ENCODE results near the gene AOPEP. TPM values are rescaled to one million over a fixed set of nuclear protein-coding genes. Genes with fewer than 3 reads are reported as not detected.

The AOPEP gene
- total RNA-seq, 1 donor from 2014 or later: 25.8 TPM

GRCh38 chr9:94976077-94976476, 249.6 kb downstream of the AOPEP start:
- DNase-seq: no peak
- Mint-ChIP-seq H3K36me3 (ENCODE audit: unreplicated experiment) (no peaks in the 10 kb centered on the region), H3K27me3 (ENCODE audit: unreplicated experiment) (peaks cover 8% of the 10 kb centered on the region), H3K4me1 (ENCODE audit: low read depth, unreplicated experiment) (peaks cover 31% of the 10 kb centered on the region), H3K27ac (ENCODE audit: unreplicated experiment) (peak overlapping the region; percentile 19), H3K4me3 (ENCODE audit: unreplicated experiment) (no peak overlapping the region), H3K9me3 (ENCODE audit: unreplicated experiment) (peaks cover 5% of the 10 kb centered on the region)
- no peak for TF ChIP-seq CTCF (IDR thresholded peaks at IDR 0.05; ENCODE audit: partially characterized antibody, unreplicated experiment)

- Mint-ChIP-seq H3K27ac (ENCODE audit: unreplicated experiment) (no peak overlapping the region), H3K27me3 (ENCODE audit: unreplicated experiment) (peaks cover 3% of the 10 kb centered on the region), H3K4me1 (ENCODE audit: low read depth, unreplicated experiment) (peaks cover 20% of the 10 kb centered on the region), H3K36me3 (ENCODE audit: unreplicated experiment) (no peaks in the 10 kb centered on the region), H3K4me3 (ENCODE audit: unreplicated experiment) (no peak overlapping the region), H3K9me3 (ENCODE audit: unreplicated experiment) (peaks cover 4% of the 10 kb centered on the region)
- no peak for TF ChIP-seq CTCF (IDR thresholded peaks at IDR 0.05; ENCODE audit: partially characterized antibody, unreplicated experiment)
- DNase-seq: no peak
Observed at GRCh38 chr9:94977416-94977815, 250.9 kb downstream of the AOPEP start.

GRCh38 chr9:94979904-94980507, 253.5 kb downstream of the AOPEP start:
- Mint-ChIP-seq H3K9me3 (ENCODE audit: unreplicated experiment) (peaks cover 4% of the 10 kb centered on the region), H3K36me3 (ENCODE audit: unreplicated experiment) (no peaks in the 10 kb centered on the region), H3K4me1 (ENCODE audit: low read depth, unreplicated experiment) (peaks cover 7% of the 10 kb centered on the region), H3K4me3 (ENCODE audit: unreplicated experiment) (no peak overlapping the region), H3K27me3 (ENCODE audit: unreplicated experiment) (peaks cover 3% of the 10 kb centered on the region), H3K27ac (ENCODE audit: unreplicated experiment) (no peak overlapping the region)
- no peak for DNase-seq
- no peak for TF ChIP-seq CTCF (IDR thresholded peaks at IDR 0.05; ENCODE audit: partially characterized antibody, unreplicated experiment)

GRCh38 chr9:94980947-94981722, 254.6 kb downstream of the AOPEP start:
- Mint-ChIP-seq H3K27me3 (ENCODE audit: unreplicated experiment) (peaks cover 3% of the 10 kb centered on the region), H3K36me3 (ENCODE audit: unreplicated experiment) (no peaks in the 10 kb centered on the region), H3K27ac (ENCODE audit: unreplicated experiment) (no peak overlapping the region), H3K4me3 (ENCODE audit: unreplicated experiment) (no peak overlapping the region), H3K4me1 (ENCODE audit: low read depth, unreplicated experiment) (peaks cover 3% of the 10 kb centered on the region), H3K9me3 (ENCODE audit: unreplicated experiment) (peaks cover 4% of the 10 kb centered on the region)
- no peak for DNase-seq
- TF ChIP-seq CTCF (IDR thresholded peaks at IDR 0.05; ENCODE audit: partially characterized antibody, unreplicated experiment): no peak

- no peak overlapping the region for H3K27ac Mint-ChIP-seq (ENCODE audit: unreplicated experiment)
- H3K27me3 Mint-ChIP-seq (ENCODE audit: unreplicated experiment): peaks cover 3% of the 10 kb centered on the region
- H3K36me3 Mint-ChIP-seq (ENCODE audit: unreplicated experiment): no peaks in the 10 kb centered on the region
- H3K4me1 Mint-ChIP-seq (ENCODE audit: low read depth, unreplicated experiment): no peaks in the 10 kb centered on the region
- TF ChIP-seq CTCF (IDR thresholded peaks at IDR 0.05; ENCODE audit: partially characterized antibody, unreplicated experiment): no peak
- peaks cover 4% of the 10 kb centered on the region for H3K9me3 Mint-ChIP-seq (ENCODE audit: unreplicated experiment)
- no peak overlapping the region for H3K4me3 Mint-ChIP-seq (ENCODE audit: unreplicated experiment)
- no peak for DNase-seq
Observed at GRCh38 chr9:94981723-94982090, 255.2 kb downstream of the AOPEP start.
